ENCODE results near the gene FGF18. TPM values are rescaled to one million over a fixed set of nuclear protein-coding genes. Genes with fewer than 3 reads are reported as not detected.

The FGF18 gene
- total RNA-seq, 1 experiment from 2014 or later: 1.7 TPM

GRCh38 chr5:171420431-171421241 is 1.2 kb downstream of the FGF18 start:
- Histone ChIP-seq H3K9me3 (ENCODE audit: control insufficient read depth, insufficient read depth, low read depth, low read length) (no peaks in the 10 kb centered on the region), H3K4me1 (ENCODE audit: control insufficient read depth, insufficient read depth, low read length) (peaks cover 23% of the 10 kb centered on the region), H3K27ac (ENCODE audit: low read length) (no peak overlapping the region), H3K4me3 (ENCODE audit: low read depth in 2 of 2, low read length in 2 of 2) (no peak overlapping the region; a peak in 1 of 4 replicates), H3K36me3 (ENCODE audit: control insufficient read depth, insufficient read depth, low read length) (no peaks in the 10 kb centered on the region), H3K27me3 (ENCODE audit: control insufficient read depth, insufficient read depth, low read length) (no peaks in the 10 kb centered on the region)
- TF ChIP-seq, protein P1, sequence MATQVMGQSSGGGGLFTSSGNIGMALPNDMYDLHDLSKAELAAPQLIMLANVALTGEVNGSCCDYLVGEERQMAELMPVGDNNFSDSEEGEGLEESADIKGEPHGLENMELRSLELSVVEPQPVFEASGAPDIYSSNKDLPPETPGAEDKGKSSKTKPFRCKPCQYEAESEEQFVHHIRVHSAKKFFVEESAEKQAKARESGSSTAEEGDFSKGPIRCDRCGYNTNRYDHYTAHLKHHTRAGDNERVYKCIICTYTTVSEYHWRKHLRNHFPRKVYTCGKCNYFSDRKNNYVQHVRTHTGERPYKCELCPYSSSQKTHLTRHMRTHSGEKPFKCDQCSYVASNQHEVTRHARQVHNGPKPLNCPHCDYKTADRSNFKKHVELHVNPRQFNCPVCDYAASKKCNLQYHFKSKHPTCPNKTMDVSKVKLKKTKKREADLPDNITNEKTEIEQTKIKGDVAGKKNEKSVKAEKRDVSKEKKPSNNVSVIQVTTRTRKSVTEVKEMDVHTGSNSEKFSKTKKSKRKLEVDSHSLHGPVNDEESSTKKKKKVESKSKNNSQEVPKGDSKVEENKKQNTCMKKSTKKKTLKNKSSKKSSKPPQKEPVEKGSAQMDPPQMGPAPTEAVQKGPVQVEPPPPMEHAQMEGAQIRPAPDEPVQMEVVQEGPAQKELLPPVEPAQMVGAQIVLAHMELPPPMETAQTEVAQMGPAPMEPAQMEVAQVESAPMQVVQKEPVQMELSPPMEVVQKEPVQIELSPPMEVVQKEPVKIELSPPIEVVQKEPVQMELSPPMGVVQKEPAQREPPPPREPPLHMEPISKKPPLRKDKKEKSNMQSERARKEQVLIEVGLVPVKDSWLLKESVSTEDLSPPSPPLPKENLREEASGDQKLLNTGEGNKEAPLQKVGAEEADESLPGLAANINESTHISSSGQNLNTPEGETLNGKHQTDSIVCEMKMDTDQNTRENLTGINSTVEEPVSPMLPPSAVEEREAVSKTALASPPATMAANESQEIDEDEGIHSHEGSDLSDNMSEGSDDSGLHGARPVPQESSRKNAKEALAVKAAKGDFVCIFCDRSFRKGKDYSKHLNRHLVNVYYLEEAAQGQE (IDR thresholded peaks at IDR 0.05; ENCODE audit: insufficient read depth in 1 of 2, low read depth in 2 of 2, low read length in 1 of 2): no peak
- TF ChIP-seq SIN3A (IDR thresholded peaks at IDR 0.05; ENCODE audit: borderline replicate concordance, insufficient read depth, low read depth, low read length) (no peak), TCF7L2 (IDR thresholded peaks at IDR 0.05; ENCODE audit: low read depth, low read length) (no peak)
- TF ChIP-seq, protein P2, sequence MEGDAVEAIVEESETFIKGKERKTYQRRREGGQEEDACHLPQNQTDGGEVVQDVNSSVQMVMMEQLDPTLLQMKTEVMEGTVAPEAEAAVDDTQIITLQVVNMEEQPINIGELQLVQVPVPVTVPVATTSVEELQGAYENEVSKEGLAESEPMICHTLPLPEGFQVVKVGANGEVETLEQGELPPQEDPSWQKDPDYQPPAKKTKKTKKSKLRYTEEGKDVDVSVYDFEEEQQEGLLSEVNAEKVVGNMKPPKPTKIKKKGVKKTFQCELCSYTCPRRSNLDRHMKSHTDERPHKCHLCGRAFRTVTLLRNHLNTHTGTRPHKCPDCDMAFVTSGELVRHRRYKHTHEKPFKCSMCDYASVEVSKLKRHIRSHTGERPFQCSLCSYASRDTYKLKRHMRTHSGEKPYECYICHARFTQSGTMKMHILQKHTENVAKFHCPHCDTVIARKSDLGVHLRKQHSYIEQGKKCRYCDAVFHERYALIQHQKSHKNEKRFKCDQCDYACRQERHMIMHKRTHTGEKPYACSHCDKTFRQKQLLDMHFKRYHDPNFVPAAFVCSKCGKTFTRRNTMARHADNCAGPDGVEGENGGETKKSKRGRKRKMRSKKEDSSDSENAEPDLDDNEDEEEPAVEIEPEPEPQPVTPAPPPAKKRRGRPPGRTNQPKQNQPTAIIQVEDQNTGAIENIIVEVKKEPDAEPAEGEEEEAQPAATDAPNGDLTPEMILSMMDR (IDR thresholded peaks at IDR 0.05): no peak
- in situ Hi-C loops (cut with HindIII; ENCODE audit: low pct_unique_long_range_greater_than_20kb, low sequenced_read_pairs): loop anchor here (25.0 kb wide), 1 partner anchor 442 kb away; no protein-coding TSS in a partner anchor
- BruUV-seq (replicated peaks): no TSS peak
- CTCF ChIA-PET: no interaction called here
- intact Hi-C loops (cut with micrococcal nuclease; ENCODE audit: unreplicated experiment): no loop called here
- DNase-seq (ENCODE audit: low read depth, low spot score) (no peak), ATAC-seq (no peak)
- POLR2A ChIA-PET: no interaction called here

- Histone ChIP-seq H3K27me3 (ENCODE audit: control insufficient read depth, insufficient read depth, low read length) (no peaks in the 10 kb centered on the region), H3K36me3 (ENCODE audit: control insufficient read depth, insufficient read depth, low read length) (no peaks in the 10 kb centered on the region), H3K27ac (ENCODE audit: low read length) (no peak overlapping the region), H3K9me3 (ENCODE audit: control insufficient read depth, insufficient read depth, low read depth, low read length) (no peaks in the 10 kb centered on the region), H3K4me3 (ENCODE audit: low read depth in 2 of 2, low read length in 2 of 2) (no peak overlapping the region), H3K4me1 (ENCODE audit: control insufficient read depth, insufficient read depth, low read length) (peaks cover 19% of the 10 kb centered on the region)
- no TSS peak for BruUV-seq (replicated peaks)
- DNase-seq (ENCODE audit: low read depth, low spot score) (no peak), ATAC-seq (no peak)
- TF ChIP-seq SIN3A (IDR thresholded peaks at IDR 0.05; ENCODE audit: borderline replicate concordance, insufficient read depth, low read depth, low read length) (no peak), POLR2AphosphoS5 (IDR thresholded peaks at IDR 0.05; ENCODE audit: low read depth, low read length) (no peak), TCF7L2 (IDR thresholded peaks at IDR 0.05; ENCODE audit: low read depth, low read length) (no peak)
- TF ChIP-seq, protein P1 (IDR thresholded peaks at IDR 0.05; ENCODE audit: insufficient read depth in 1 of 2, low read depth in 2 of 2, low read length in 1 of 2): no peak
- TF ChIP-seq, protein P2 (IDR thresholded peaks at IDR 0.05): no peak
- ChIA-PET CTCF (no interaction called here), POLR2A (no interaction called here)
- intact Hi-C loops (cut with micrococcal nuclease; ENCODE audit: unreplicated experiment): no loop called here
- in situ Hi-C loops (cut with HindIII; ENCODE audit: low pct_unique_long_range_greater_than_20kb, low sequenced_read_pairs): loop anchor here (25.0 kb wide), 1 partner anchor 441 kb away; no protein-coding TSS in a partner anchor
Measured at GRCh38 chr5:171421331-171422262, 2.1 kb downstream of the FGF18 start.

Measured in Panc1 (cell line).